Astrocyte of the spinal cord (primary cell): Measurements from ENCODE around the gene CHP1.
"Not testable (repeated sequence)": the region's sequence is repeated elsewhere in the genome, so short reads cannot be mapped to it uniquely, and the experiment has no call there.

Experiments used
- DNase-seq: peaks from one replicate; pipeline ENCODE4 v3.0.0; 2011; ENCODE audit warnings: low read depth, low spot score
- H3K4me3 ChIP-seq: 2 replicates; pipeline ENCODE4 v1.5.1; 2011; ENCODE audit warnings: low read depth, mild to moderate bottlenecking, low read length, moderate library complexity
- CTCF ChIP-seq: IDR thresholded peaks from 2 replicates; pipeline ENCODE4 v1.5.1; 2012; ENCODE audit warnings: low read depth, mild to moderate bottlenecking, low read length, inconsistent platforms
- in situ Hi-C: cut with HindIII; loops from 2 replicates; pipeline ENCODE4 v1.10.0; 2017; ENCODE audit warnings: low sequenced_read_pairs

Gene CHP1

GRCh38 chr15:41262571-41262970 is 31.5 kb downstream of the CHP1 start:
- no peak overlapping the region for H3K4me3 ChIP-seq
- in situ Hi-C loops = no loop called here
- no peak for DNase-seq
- TF ChIP-seq CTCF = no peak

- TF ChIP-seq CTCF = no peak
- no peak for DNase-seq
- in situ Hi-C loops = no loop called here
- no peak overlapping the region for H3K4me3 ChIP-seq
These were observed 32.9 kb downstream of the CHP1 start for GRCh38 chr15:41263891-41264351.

- DNase-seq = no peak
- in situ Hi-C loops = no loop called here
- H3K4me3 ChIP-seq = no peak overlapping the region
- no peak for TF ChIP-seq CTCF
These were observed 38.8 kb downstream of the CHP1 start for GRCh38 chr15:41269887-41270286.

GRCh38 chr15:41276831-41277230 is 45.8 kb downstream of the CHP1 start:
- no peak for TF ChIP-seq CTCF
- DNase-seq = no peak
- no peak overlapping the region for H3K4me3 ChIP-seq
- in situ Hi-C loops = no loop called here

GRCh38 chr15:41278319-41278718 is 47.3 kb downstream of the CHP1 start:
- DNase-seq = no peak
- in situ Hi-C loops = no loop called here
- no peak overlapping the region for H3K4me3 ChIP-seq
- no peak for TF ChIP-seq CTCF

- in situ Hi-C loops = no loop called here
- no peak overlapping the region for H3K4me3 ChIP-seq
- no peak for TF ChIP-seq CTCF
- no peak for DNase-seq
These were observed 48.6 kb downstream of the CHP1 start for GRCh38 chr15:41279535-41280283.

- no peak for TF ChIP-seq CTCF
- in situ Hi-C loops = no loop called here
- DNase-seq = peak; percentile 89
- no peak overlapping the region for H3K4me3 ChIP-seq
These were observed 50.2 kb downstream of the CHP1 start for GRCh38 chr15:41281236-41281635.

- DNase-seq, H3K4me3 ChIP-seq, in situ Hi-C loops: not testable (repeated sequence)
These were observed 51.4 kb downstream of the CHP1 start for GRCh38 chr15:41282436-41282835.

- DNase-seq, in situ Hi-C loops: not testable (repeated sequence)
- peak overlapping the region; percentile 3 for H3K4me3 ChIP-seq
These were observed 52.0 kb downstream of the CHP1 start for GRCh38 chr15:41282980-41283652.
